Stimulated activated CD4-positive, alpha-beta T cell treated with anti-CD3 and anti-CD28 coated beads, Interleukin-15, amount 100 ng/mL, for 48 hours (primary cell): Measurements from ENCODE around the gene ATP8B1.

Source experiments
- DNase-seq, 2 donors: peaks; one replicate each; pipeline ENCODE4 v3.0.0-alpha.2; 2020; ENCODE audit warnings: low read depth in 2 of 2

The ATP8B1 gene

DNA sequence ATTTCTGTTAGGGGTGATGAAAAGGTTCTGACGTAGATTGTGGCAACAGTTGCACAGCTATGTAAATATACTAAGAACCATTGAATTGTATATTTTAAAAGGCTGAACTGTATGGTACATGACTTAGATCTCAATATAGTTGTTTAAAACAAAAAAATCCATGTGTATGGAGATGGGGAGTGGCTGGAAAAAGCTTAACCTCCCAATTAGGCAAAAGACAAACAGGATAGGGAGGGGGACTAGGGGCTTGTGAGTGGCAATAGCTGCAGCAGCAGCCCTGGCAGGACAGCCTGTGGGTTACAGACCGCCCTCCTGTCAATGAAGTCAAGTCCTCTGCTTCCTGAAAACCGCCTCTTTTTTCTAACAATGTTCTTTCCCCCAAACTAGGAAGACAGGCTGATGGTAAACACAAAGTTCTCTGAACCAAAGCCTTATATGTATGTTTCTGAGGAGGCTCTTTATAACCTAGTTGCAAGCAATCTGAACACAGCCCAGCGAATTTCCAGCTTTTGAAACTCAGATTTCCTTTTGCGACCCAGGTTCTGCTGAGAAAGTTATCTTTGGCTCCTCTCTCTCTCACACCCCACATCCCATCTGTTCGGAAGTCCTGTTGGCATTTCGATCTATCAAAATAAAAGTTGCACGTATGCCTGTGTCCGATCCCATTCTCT lies 10.3 kb downstream of the ATP8B1 start:
- DNase-seq: no peak

DNA sequence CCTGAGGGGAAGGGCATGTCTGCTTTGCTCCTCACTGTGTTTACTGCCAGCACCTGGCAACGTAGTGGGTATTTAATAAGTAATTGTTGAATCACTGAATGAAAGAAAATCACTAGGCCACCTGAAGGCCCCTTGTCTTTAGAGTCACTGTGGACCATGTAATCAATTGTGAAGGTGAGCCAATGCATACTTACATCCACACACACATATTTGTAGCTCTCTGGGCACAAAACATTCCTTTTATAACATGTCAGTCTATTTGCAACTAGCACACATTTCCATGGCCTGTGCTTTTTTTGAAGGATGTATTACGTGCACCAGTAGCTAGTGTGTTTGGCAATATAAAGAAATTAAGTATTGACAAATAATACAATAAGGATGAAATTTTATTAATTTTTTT lies 11.2 kb downstream of the ATP8B1 start:
- no peak for DNase-seq

- DNase-seq: no peak
Measured at GRCh38 chr18:57791192-57791591, 11.9 kb downstream of the ATP8B1 start.

DNA sequence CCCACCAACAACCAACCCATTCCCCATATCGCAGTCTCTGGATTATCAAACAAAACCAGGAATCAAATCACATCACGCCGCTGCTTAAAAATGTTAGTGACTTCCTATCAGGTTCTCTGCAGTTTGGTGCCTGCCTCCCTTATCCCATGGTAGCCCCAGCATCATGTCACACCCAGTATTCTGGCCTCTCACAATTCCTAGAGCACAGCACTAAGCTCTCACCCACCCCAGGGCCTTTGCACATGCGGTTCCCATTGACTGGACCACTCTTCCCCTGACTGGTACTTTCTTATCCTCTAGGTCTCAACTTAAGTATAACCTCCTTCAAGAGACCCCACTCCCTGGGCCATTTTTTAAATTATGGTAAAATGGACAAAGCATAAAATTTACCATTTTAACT lies 12.8 kb downstream of the ATP8B1 start:
- DNase-seq: no peak

- DNase-seq: no peak
Measured at GRCh38 chr18:57789759-57790158, 13.4 kb downstream of the ATP8B1 start.

DNA sequence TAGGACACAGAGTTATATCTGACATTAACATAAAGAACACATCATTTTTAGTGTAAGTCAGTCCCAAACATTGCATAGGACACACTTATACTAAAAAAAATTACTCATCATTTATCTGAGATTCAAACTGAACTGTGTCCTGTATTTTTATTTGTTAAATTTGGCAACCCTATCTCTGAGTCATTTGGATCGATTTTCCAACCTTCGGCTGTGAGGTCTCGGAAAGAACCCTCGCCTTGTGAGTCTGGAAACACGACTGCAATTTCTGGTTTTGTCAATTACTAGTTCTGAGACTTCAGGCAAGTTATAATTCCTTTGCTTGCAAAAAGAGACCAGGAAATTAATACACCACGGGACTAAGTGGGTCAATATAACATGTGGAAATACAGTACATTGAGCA lies 14.0 kb downstream of the ATP8B1 start:
- no peak for DNase-seq

GRCh38 chr18:57787068-57787685 lies 15.9 kb downstream of the ATP8B1 start:
- no peak for DNase-seq

- no peak for DNase-seq
Measured at GRCh38 chr18:57785751-57786437, 17.2 kb downstream of the ATP8B1 start.

- DNase-seq: no peak
Measured at GRCh38 chr18:57784801-57785114, 18.4 kb downstream of the ATP8B1 start.

DNA sequence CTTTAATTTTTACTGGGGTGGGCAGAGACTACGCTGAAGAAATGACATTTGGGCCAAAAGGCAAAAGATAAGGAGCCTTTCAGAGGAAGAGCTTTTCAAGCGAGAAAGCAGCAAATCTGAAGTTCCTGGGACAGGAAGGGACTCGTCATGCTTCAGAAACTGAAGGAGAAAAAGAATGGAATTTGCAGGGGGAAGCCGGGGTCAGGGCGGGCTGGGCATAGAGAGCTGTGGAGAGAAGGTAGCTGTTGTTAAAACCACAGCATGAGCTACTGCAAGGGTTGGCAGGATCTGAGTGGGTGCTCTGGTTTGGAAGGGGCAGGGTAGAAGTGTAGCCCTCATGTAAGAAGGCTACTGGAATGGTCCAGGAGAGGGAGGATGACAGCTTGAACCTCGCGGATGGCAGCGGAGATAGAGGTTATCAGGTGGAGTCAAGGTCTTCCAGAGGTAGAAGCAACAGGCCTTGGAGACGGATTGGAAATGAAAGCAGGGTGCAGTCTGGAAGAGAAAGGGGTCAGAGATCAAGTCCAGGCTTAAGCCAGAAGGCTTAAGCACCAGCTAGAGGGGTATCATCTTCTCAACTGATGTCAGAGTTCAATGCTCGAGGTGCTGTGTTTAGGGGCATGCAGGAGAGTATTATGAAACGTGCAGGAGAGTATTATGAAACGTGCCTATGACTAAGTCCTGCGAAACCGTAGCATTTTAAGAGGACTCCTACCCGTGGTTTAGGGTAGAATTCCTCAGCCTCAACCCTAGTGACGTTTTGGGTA lies 18.9 kb downstream of the ATP8B1 start:
- DNase-seq: no peak

- DNase-seq: no peak
Measured at GRCh38 chr18:57782049-57782448, 21.1 kb downstream of the ATP8B1 start.

DNA sequence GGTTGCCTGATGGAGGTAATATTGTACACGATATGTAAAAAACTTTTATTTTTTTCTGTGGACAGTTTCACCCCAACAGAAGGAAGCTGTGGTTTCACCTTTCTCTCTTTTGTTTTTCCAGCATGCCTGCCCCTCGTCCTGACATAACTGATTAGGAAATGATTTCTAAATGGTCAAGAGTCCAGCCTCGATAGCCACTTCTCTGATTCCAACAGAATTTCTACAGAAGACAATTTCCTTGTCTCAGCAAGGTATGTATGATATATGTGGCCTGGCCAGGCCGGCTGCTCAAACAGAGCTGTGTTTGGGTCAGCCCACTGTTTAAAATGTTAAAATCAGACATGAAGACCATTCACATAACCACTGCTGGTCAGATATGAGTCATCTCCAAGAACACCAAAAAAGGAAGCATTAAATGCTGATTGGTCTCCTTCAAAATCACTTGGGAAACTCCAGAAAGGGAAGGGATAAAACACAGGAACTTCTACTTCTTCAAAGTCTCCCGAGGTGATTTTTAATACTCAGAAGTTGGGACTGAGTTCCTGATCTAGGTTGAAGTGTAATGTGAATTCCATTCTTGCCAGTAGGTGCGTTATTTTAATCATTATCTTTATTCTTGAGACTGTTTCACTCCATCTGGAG lies 22.3 kb downstream of the ATP8B1 start:
- DNase-seq: no peak

- DNase-seq: no peak
Measured at GRCh38 chr18:57780318-57780705, 22.8 kb downstream of the ATP8B1 start.

GRCh38 chr18:57776767-57777166 lies 26.3 kb downstream of the ATP8B1 start:
- DNase-seq: no peak

DNA sequence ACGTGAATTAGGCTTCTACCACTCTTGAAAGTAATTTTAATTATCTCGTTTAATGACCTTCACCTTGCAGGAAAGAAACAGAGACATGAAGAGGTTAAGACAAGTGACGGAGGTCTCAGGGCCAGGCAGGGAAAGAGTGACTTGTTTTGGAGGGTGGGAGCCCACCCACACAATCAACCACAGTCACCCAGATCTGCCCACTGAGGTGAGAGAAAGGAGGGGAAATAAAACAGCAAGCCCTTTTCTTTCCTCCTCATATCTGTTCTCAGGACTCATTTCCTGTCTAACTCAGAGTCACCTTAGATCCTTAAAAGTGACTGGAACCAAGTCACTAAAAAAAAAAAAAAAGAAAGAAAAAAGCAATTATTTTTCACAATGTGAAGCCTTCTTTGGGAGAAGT lies 26.8 kb downstream of the ATP8B1 start:
- no peak for DNase-seq

DNA sequence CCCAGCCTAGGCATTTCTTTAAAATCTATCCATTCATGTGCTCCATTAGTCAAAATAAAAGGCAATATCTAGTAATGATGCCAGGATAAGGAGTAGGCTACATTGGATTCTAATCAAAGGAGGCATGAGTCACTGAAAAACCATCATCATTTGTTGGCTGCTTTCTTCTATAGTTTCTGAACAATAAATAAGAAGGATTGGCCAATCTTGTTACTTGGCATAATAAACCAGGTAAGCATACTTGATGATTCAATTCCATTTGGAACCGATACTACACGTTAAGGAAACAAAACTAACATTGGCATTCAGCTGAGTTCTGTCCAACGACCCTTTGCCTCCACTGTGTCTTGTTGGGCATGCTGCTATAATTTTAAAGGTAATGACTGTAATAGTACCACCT lies 27.2 kb downstream of the ATP8B1 start:
- no peak for DNase-seq

GRCh38 chr18:57772387-57772799 lies 30.7 kb downstream of the ATP8B1 start:
- no peak for DNase-seq

DNA sequence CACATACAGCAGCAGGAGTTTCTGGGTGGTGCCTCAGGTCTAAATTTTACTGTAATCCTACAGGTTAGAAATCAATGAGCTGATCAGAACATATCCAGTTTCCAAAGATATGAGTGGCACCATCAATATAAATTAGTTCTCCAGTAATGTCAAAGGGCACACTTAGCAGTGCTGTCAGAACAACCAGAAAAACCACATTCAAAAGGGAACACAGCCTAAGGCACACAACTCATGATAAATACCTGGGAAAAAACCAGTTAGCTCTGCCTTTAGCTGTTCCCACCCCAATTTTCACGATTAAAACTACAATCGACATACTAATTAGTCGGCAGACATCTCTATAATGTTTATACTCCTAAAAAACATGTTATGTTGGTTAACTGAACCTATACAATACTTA lies 31.5 kb downstream of the ATP8B1 start:
- DNase-seq: no peak

- no peak for DNase-seq
Measured at GRCh38 chr18:57771193-57771592, 31.9 kb downstream of the ATP8B1 start.

- DNase-seq: no peak
Measured at GRCh38 chr18:57768537-57769326, 34.4 kb downstream of the ATP8B1 start.
